PFSK-1 (cell line): ENCODE measurements around the gene TRPM6.

ENCODE experiments used
- FOXP2 ChIP-seq: optimal IDR thresholded peaks from 2 replicates; pipeline ENCODE3; 2011; ENCODE audit warnings: borderline replicate concordance, control low read depth, inconsistent platforms; ENCODE audit not compliant: insufficient read depth; ENCODE audit errors: extremely low read length, extremely low read depth
- POLR2AphosphoS5 ChIP-seq: IDR thresholded peaks from 2 replicates; pipeline ENCODE4 v1.6.1; 2012; ENCODE audit warnings: low read depth, mild to moderate bottlenecking, control low read depth, low read length, moderate library complexity
- SIN3A ChIP-seq: IDR thresholded peaks from 2 replicates; pipeline ENCODE4 v1.6.1; 2012; ENCODE audit warnings: mild to moderate bottlenecking, low read length, moderate library complexity, borderline replicate concordance; ENCODE audit not compliant: insufficient read depth
- TAF1 ChIP-seq: IDR thresholded peaks from 2 replicates; pipeline ENCODE4 v1.6.1; 2012; ENCODE audit warnings: low read length, control low read depth, borderline replicate concordance; ENCODE audit not compliant: insufficient read depth
- TF ChIP-seq, protein P1 (sequence below), 2 experiments: IDR thresholded peaks; 2 replicates each; pipeline versions ENCODE4 v1.6.1 to v1.8.0; 2011 to 2012; ENCODE audit warnings: low read depth in 2 of 2, low read length in 2 of 2, control low read depth in 1 of 2, inconsistent platforms in 1 of 2, mild to moderate bottlenecking in 1 of 2, moderate library complexity in 1 of 2; ENCODE audit not compliant: insufficient read depth in 1 of 2

DNA sequence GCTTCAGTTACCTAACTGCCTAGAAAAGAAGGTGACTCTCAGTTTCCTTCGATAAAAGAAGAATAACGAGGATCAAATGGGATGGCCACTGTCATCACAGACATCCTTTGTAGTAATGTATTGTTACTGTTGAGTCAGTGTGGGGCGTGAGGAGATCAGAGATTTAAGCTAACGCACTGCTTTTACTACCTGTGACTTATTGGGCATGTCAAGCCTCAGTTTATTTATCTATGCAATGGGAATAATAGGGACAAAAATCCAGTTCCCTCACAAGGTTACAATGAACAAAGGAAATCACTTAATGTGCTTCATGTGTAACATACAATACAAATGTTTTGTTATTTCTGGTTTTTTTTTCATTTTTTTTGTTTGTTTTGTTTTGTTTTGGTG lies 255 bp upstream of the TRPM6 start:
- TF ChIP-seq POLR2AphosphoS5 (no peak), TAF1 (no peak), SIN3A (no peak), FOXP2 (no peak)
- TF ChIP-seq, protein P1, sequence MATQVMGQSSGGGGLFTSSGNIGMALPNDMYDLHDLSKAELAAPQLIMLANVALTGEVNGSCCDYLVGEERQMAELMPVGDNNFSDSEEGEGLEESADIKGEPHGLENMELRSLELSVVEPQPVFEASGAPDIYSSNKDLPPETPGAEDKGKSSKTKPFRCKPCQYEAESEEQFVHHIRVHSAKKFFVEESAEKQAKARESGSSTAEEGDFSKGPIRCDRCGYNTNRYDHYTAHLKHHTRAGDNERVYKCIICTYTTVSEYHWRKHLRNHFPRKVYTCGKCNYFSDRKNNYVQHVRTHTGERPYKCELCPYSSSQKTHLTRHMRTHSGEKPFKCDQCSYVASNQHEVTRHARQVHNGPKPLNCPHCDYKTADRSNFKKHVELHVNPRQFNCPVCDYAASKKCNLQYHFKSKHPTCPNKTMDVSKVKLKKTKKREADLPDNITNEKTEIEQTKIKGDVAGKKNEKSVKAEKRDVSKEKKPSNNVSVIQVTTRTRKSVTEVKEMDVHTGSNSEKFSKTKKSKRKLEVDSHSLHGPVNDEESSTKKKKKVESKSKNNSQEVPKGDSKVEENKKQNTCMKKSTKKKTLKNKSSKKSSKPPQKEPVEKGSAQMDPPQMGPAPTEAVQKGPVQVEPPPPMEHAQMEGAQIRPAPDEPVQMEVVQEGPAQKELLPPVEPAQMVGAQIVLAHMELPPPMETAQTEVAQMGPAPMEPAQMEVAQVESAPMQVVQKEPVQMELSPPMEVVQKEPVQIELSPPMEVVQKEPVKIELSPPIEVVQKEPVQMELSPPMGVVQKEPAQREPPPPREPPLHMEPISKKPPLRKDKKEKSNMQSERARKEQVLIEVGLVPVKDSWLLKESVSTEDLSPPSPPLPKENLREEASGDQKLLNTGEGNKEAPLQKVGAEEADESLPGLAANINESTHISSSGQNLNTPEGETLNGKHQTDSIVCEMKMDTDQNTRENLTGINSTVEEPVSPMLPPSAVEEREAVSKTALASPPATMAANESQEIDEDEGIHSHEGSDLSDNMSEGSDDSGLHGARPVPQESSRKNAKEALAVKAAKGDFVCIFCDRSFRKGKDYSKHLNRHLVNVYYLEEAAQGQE (IDR thresholded peaks at IDR 0.05; ENCODE audit: insufficient read depth in 1 of 2, low read depth in 2 of 2, low read length in 2 of 2), result no peak
